ENCODE results near the gene SEC63.

Gene SEC63

GRCh38 chr6:107846262-107846795, 111.7 kb downstream of the SEC63 start:
- DNase-seq (ENCODE audit: low spot score), result no peak
- TF ChIP-seq CTCF (IDR thresholded peaks at IDR 0.05; ENCODE audit: borderline replicate concordance, control extremely low read depth, extremely low read depth, insufficient read depth, missing control alignments), result no peak
- in situ Hi-C loops (cut with MboI; ENCODE audit: low sequenced_read_pairs, unreplicated experiment), result loop anchor here (10.0 kb wide), 1 partner anchor 162 kb away; no protein-coding TSS in a partner anchor

GRCh38 chr6:107845777-107846176, 112.2 kb downstream of the SEC63 start:
- DNase-seq (ENCODE audit: low spot score), result no peak
- in situ Hi-C loops (cut with MboI; ENCODE audit: low sequenced_read_pairs, unreplicated experiment), result loop anchor here (10.0 kb wide), 1 partner anchor 161 kb away; no protein-coding TSS in a partner anchor
- no peak for TF ChIP-seq CTCF (IDR thresholded peaks at IDR 0.05; ENCODE audit: borderline replicate concordance, control extremely low read depth, extremely low read depth, insufficient read depth, missing control alignments)

- in situ Hi-C loops (cut with MboI; ENCODE audit: low sequenced_read_pairs, unreplicated experiment), result loop anchor here (10.0 kb wide), 1 partner anchor 159 kb away; no protein-coding TSS in a partner anchor
- DNase-seq (ENCODE audit: low spot score), result no peak
- TF ChIP-seq CTCF (IDR thresholded peaks at IDR 0.05; ENCODE audit: borderline replicate concordance, control extremely low read depth, extremely low read depth, insufficient read depth, missing control alignments), result no peak
Measured at GRCh38 chr6:107843400-107843799, 114.6 kb downstream of the SEC63 start.

- in situ Hi-C loops (cut with MboI; ENCODE audit: low sequenced_read_pairs, unreplicated experiment), result loop anchor here (10.0 kb wide), 1 partner anchor 156 kb away; no protein-coding TSS in a partner anchor
Measured at GRCh38 chr6:107841275-107841670, 116.7 kb downstream of the SEC63 start.

GRCh38 chr6:107840636-107841274, 117.3 kb downstream of the SEC63 start:
- in situ Hi-C loops (cut with MboI; ENCODE audit: low sequenced_read_pairs, unreplicated experiment), result loop anchor here (10.0 kb wide), 1 partner anchor 156 kb away; no protein-coding TSS in a partner anchor
- TF ChIP-seq CTCF (IDR thresholded peaks at IDR 0.05; ENCODE audit: borderline replicate concordance, control extremely low read depth, extremely low read depth, insufficient read depth, missing control alignments), result no peak
- DNase-seq (ENCODE audit: low spot score), result no peak

More at GRCh38 chr6:107841275-107841670, 116.7 kb downstream of the SEC63 start:
- TF ChIP-seq CTCF (IDR thresholded peaks at IDR 0.05; ENCODE audit: borderline replicate concordance, control extremely low read depth, extremely low read depth, insufficient read depth, missing control alignments), result no peak
- DNase-seq (ENCODE audit: low spot score), result no peak

- DNase-seq (ENCODE audit: low spot score), result no peak
- in situ Hi-C loops (cut with MboI; ENCODE audit: low sequenced_read_pairs, unreplicated experiment), result no loop called here
- no peak for TF ChIP-seq CTCF (IDR thresholded peaks at IDR 0.05; ENCODE audit: borderline replicate concordance, control extremely low read depth, extremely low read depth, insufficient read depth, missing control alignments)
Measured at GRCh38 chr6:107833136-107833535, 124.9 kb downstream of the SEC63 start.
